ENCODE results near the gene CCDC191.

DNA sequence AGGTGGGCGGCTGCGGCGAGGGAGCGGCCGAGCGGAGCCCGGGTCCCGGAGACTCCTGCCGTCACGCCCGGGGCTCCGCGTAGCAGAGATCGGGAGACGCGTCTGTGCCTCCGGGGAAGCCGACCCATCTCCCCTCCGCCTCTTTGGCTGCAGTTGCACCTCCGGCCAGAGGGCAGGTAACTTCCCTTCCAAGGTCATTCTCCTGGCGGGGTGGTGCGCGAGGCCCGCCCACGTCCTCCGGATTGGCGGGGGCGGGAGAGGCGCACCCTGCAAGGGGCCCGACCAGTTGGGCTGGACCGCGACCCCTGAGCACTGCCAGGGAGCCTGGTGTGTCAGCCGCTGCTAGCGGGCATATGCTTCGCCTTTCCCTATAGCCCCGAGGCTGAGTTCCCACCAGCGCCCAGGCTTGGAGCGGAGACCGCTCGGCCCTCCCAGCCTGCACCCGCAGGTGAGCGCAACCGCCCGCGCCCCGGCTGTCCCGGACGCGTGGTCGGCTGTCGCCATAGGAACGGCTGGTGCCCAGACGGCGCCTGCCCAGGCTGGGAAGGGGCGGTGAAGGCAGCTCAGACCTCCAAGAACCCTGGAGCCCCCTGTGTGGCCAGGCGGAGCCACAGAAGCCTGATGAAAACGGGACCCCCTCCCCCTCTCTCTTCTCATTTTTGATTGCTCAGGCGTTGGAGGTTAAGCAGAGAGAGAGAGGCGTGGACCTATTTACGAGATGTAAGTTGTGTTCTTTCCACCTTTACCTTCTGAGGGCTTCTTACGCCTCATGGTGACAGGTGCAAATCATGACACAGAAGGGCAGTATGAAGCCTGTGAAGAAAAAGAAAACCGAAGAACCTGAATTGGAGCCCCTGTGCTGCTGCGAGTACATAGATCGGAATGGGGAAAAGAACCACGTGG lies 108.1 kb downstream of the CCDC191 start:
- TF ChIP-seq EP300 (IDR thresholded peaks at IDR 0.05; ENCODE audit: borderline replicate concordance) (no peak), REST (IDR thresholded peaks at IDR 0.05; ENCODE audit: low read depth) (no peak), MAX (IDR thresholded peaks at IDR 0.05) (peak; percentile 25), NFIC (IDR thresholded peaks at IDR 0.05) (0 out of 2 replicates have a peak, but pooled peaks have one; percentile 9), YY1 (IDR thresholded peaks at IDR 0.05; ENCODE audit: low read depth) (peak; percentile 30; the same call in 1 of the 2 replicates)
- TF ChIP-seq, protein P1, sequence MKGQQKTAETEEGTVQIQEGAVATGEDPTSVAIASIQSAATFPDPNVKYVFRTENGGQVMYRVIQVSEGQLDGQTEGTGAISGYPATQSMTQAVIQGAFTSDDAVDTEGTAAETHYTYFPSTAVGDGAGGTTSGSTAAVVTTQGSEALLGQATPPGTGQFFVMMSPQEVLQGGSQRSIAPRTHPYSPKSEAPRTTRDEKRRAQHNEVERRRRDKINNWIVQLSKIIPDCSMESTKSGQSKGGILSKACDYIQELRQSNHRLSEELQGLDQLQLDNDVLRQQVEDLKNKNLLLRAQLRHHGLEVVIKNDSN (IDR thresholded peaks at IDR 0.05), result no peak

Measured in Ishikawa (cell line).